ENCODE data around the gene DGKD.

DGKD gene

GRCh38 chr2:233458826-233459225 is 104.5 kb downstream of the DGKD start:
- no peak for DNase-seq (ENCODE audit: low read depth in 2 of 2)

- DNase-seq (ENCODE audit: low read depth in 2 of 2), result no peak
Measured at GRCh38 chr2:233459426-233459825, 105.1 kb downstream of the DGKD start.

- DNase-seq (ENCODE audit: low read depth in 2 of 2), result no peak
Measured at GRCh38 chr2:233460726-233461441, 106.6 kb downstream of the DGKD start.

GRCh38 chr2:233461481-233461891 is 107.2 kb downstream of the DGKD start:
- no peak for DNase-seq (ENCODE audit: low read depth in 2 of 2)

GRCh38 chr2:233462202-233462785 is 108.0 kb downstream of the DGKD start:
- DNase-seq (ENCODE audit: low read depth in 2 of 2), result no peak

- no peak for DNase-seq (ENCODE audit: low read depth in 2 of 2)
Measured at GRCh38 chr2:233462826-233463470, 108.7 kb downstream of the DGKD start.

- DNase-seq (ENCODE audit: low read depth in 2 of 2), result no peak
Measured at GRCh38 chr2:233463586-233463985, 109.3 kb downstream of the DGKD start.

GRCh38 chr2:233464056-233464455 is 109.8 kb downstream of the DGKD start:
- DNase-seq (ENCODE audit: low read depth in 2 of 2), result no peak

GRCh38 chr2:233464531-233465240 is 110.4 kb downstream of the DGKD start:
- DNase-seq (ENCODE audit: low read depth in 2 of 2), result no peak

GRCh38 chr2:233466991-233467603 is 112.8 kb downstream of the DGKD start:
- no peak for DNase-seq (ENCODE audit: low read depth in 2 of 2)

GRCh38 chr2:233468047-233468740 is 113.9 kb downstream of the DGKD start:
- no peak for DNase-seq (ENCODE audit: low read depth in 2 of 2)

- DNase-seq (ENCODE audit: low read depth in 2 of 2), result no peak
Measured at GRCh38 chr2:233468741-233469110, 114.4 kb downstream of the DGKD start.

GRCh38 chr2:233469261-233470010 is 115.1 kb downstream of the DGKD start:
- no peak for DNase-seq (ENCODE audit: low read depth in 2 of 2)

- DNase-seq (ENCODE audit: low read depth in 2 of 2), result no peak
Measured at GRCh38 chr2:233470011-233470687, 115.9 kb downstream of the DGKD start.

GRCh38 chr2:233470839-233471238 is 116.5 kb downstream of the DGKD start:
- DNase-seq (ENCODE audit: low read depth in 2 of 2), result no peak

GRCh38 chr2:233471291-233472035 is 117.2 kb downstream of the DGKD start:
- DNase-seq (ENCODE audit: low read depth in 2 of 2), result no peak

- no peak for DNase-seq (ENCODE audit: low read depth in 2 of 2)
Measured at GRCh38 chr2:233473386-233473791, 119.1 kb downstream of the DGKD start.

GRCh38 chr2:233473878-233474277 is 119.6 kb downstream of the DGKD start:
- no peak for DNase-seq (ENCODE audit: low read depth in 2 of 2)
